HepG2 (cell line): ENCODE results near the gene NOL12. TPM values are rescaled to one million over a fixed set of nuclear protein-coding genes. Genes with fewer than 3 reads are reported as not detected.

Experiments used
- AHDC1 ChIP-seq: sonication (generic); formaldehyde crosslinking; IDR thresholded peaks from 2 replicates; pipeline ENCODE4 v1.5.1; 2020; ENCODE audit warnings: mild to moderate bottlenecking, missing genetic modification reagents, borderline replicate concordance
- ARNTL ChIP-seq: sonication (generic); formaldehyde crosslinking; IDR thresholded peaks from 2 replicates; pipeline ENCODE4 v1.4.0; 2020; ENCODE audit warnings: mild to moderate bottlenecking, missing genetic modification reagents
- DMAP1 ChIP-seq: IDR thresholded peaks from 2 replicates; pipeline ENCODE4 v1.6.1; 2016
- GATA4 ChIP-seq: sonication (generic); IDR thresholded peaks from 2 replicates; pipeline ENCODE4 v1.6.1; 2016; ENCODE audit warnings: antibody characterized with exemption, low read depth, borderline replicate concordance
- GZF1 ChIP-seq: sonication (generic); formaldehyde crosslinking; IDR thresholded peaks from 2 replicates; pipeline ENCODE4 v1.5.1; 2020; ENCODE audit warnings: mild to moderate bottlenecking, missing genetic modification reagents
- HDAC6 ChIP-seq: fragments of 200-600 bp; sonication (generic); IDR thresholded peaks from 2 replicates; pipeline ENCODE4 v1.7.0; 2017; ENCODE audit warnings: mild to moderate bottlenecking, antibody characterized with exemption, low read length, low read depth
- JARID2 ChIP-seq: sonication (generic); formaldehyde crosslinking; IDR thresholded peaks from 2 replicates; pipeline ENCODE4 v1.8.1; 2023; ENCODE audit warnings: missing genetic modification reagents, inconsistent platforms; ENCODE audit not compliant: insufficient replicate concordance
- KDM4B ChIP-seq: sonication (generic); formaldehyde crosslinking; IDR thresholded peaks from 2 replicates; pipeline ENCODE4 v1.4.0; 2020; ENCODE audit warnings: missing genetic modification reagents
- MAX ChIP-seq: IDR thresholded peaks from 2 replicates; pipeline ENCODE4 v1.6.1; 2012; ENCODE audit warnings: inconsistent platforms
- POGZ ChIP-seq: sonication (generic); formaldehyde crosslinking; IDR thresholded peaks from 2 replicates; pipeline ENCODE4 v1.4.0; 2020; ENCODE audit warnings: mild to moderate bottlenecking, missing genetic modification reagents
- POLR2AphosphoS2 ChIP-seq: IDR thresholded peaks from 2 replicates; pipeline ENCODE4 v1.6.1; 2011; ENCODE audit warnings: low read depth, low read length, improper control_type of control experiment
- SNAPC4 ChIP-seq: sonication (generic); formaldehyde crosslinking; IDR thresholded peaks from 2 replicates; pipeline ENCODE4 v1.4.0; 2020; ENCODE audit warnings: mild to moderate bottlenecking, missing genetic modification reagents
- SP5 ChIP-seq: IDR thresholded peaks from 2 replicates; pipeline ENCODE4 v1.6.1; 2016; ENCODE audit warnings: low read depth, borderline replicate concordance
- SRF ChIP-seq: IDR thresholded peaks from 2 replicates; pipeline ENCODE4 v1.6.1; 2011; ENCODE audit warnings: mild to moderate bottlenecking, low read depth, low read length, moderate library complexity
- ZEB1 ChIP-seq: IDR thresholded peaks from 2 replicates; pipeline ENCODE4 v1.6.1; 2012; ENCODE audit warnings: mild to moderate bottlenecking, low read depth, inconsistent platforms; ENCODE audit not compliant: insufficient replicate concordance
- ZNF280D ChIP-seq: sonication (generic); formaldehyde crosslinking; IDR thresholded peaks from 2 replicates; pipeline ENCODE4 v1.5.1; 2020; ENCODE audit warnings: mild to moderate bottlenecking, missing genetic modification reagents
- polyA plus RNA-seq, 8 experiments: library from polyadenylated mRNA; depleted of rRNA in 3 of 8; stranded (reverse) in 7 of 8; unstranded in 1 of 8; fragments of >200 nt; fragmentation: Illumina TruSeq in 4 of 8; extraction: Trizol in 4 of 8; gene quantifications; 2 replicates each; pipeline versions ENCODE4 v1.2.1 to v1.2.3, GENCODE V29; 2011 to 2016; ENCODE audit warnings: low read depth in 4 of 8, missing spikeins in 1 of 8, mixed read lengths in 1 of 8; ENCODE audit not compliant: insufficient read depth in 1 of 8
- total RNA-seq, 5 experiments: library from RNA; depleted of rRNA; stranded (reverse); fragments of >200 nt; fragmentation: Illumina TruSeq; extraction: Trizol; gene quantifications; 2 replicates each; pipeline ENCODE4 v1.2.3, GENCODE V29; 2016; ENCODE audit warnings: low read depth in 1 of 5

The NOL12 gene
- total and polyA plus RNA-seq, 2 of the 13 experiments (the other 11 are each of a cell fraction or from before 2014, with no cell fraction given) = 14.3 to 31.4 TPM

- TF ChIP-seq SNAPC4 (CRISPR knock-in tag) (0 out of 2 replicates have a peak, but pooled peaks have one; percentile 27), GATA4 (no peak), ARNTL (CRISPR knock-in tag) (0 out of 2 replicates have a peak, but pooled peaks have one; percentile 67), GZF1 (CRISPR knock-in tag) (no peak), AHDC1 (CRISPR knock-in tag) (no peak), SP5 (CRISPR knock-in tag) (peak; percentile 13; the same call in 1 of the 2 replicates), HDAC6 (no peak), ZNF280D (CRISPR knock-in tag) (no peak), JARID2 (CRISPR knock-in tag) (no peak), ZEB1 (peak; percentile 76), POGZ (peak; percentile 68), MAX (peak; percentile 63), POLR2AphosphoS2 (no peak), KDM4B (CRISPR knock-in tag) (no peak), DMAP1 (CRISPR knock-in tag) (peak; percentile 58), SRF (no peak)
These were observed 45.8 kb downstream of the NOL12 start (continued) for GRCh38 chr22:37731804-37732471.
